GM12878 (cell line): ENCODE measurements around the gene TRABD2B. TPM values are rescaled to one million over a fixed set of nuclear protein-coding genes. Genes with fewer than 3 reads are reported as not detected.

Experiments used
- ATAC-seq: fragments of 200-7000 bp; cut with Tn5 transposase; 3 replicates; pipeline ENCODE4 v1.9.1; 2020; ENCODE audit warnings: mild to moderate bottlenecking, moderate library complexity
- BruUV-seq: library from RNA; stranded (reverse); fragments of 400-500 nt; replicated peaks from 2 replicates; lab custom pipeline; 2021; lab: Mats Ljungman, UMichigan
- CTCF ChIA-PET: fragments of 300-600 bp; sonication (Branson Sonifier 250); formaldehyde crosslinking; extraction: SDS; loops from one replicate; lab custom pipeline; 2021; ENCODE audit warnings: inconsistent platforms; lab: Yijun Ruan, JAX
- POLR2A ChIA-PET: fragments of 350-600 bp; formaldehyde crosslinking; extraction: SDS; loops from one replicate; lab custom pipeline; 2021; ENCODE audit warnings: inconsistent platforms; lab: Charles Lee
- RAD21 ChIA-PET: fragments of 300-600 bp; sonication (Branson Sonifier 250); formaldehyde crosslinking; loops from one replicate; lab custom pipeline; 2023; ENCODE audit warnings: antibody characterized with exemption; ENCODE audit not compliant: unreplicated experiment; lab: Charles Lee
- SMC1A ChIA-PET: fragments of 300-600 bp; sonication (Branson Sonifier 250); formaldehyde crosslinking; loops from one replicate; lab custom pipeline; 2023; ENCODE audit not compliant: unreplicated experiment, uncharacterized antibody; lab: Charles Lee
- DNase-seq: peaks from one replicate; pipeline ENCODE4 v3.0.0-alpha.2; 2011; ENCODE audit warnings: low read depth, low spot score
- FAIRE-seq: peaks from 3 replicates; lab custom pipeline; 2011; peaks lifted over from hg19 to GRCh38; lab: Jason Lieb, UNC
- H2AFZ ChIP-seq: 2 replicates; pipeline ENCODE4 v1.6.0; 2011; ENCODE audit warnings: low read depth, low read length, control low read depth; ENCODE audit not compliant: control insufficient read depth
- H3K27ac ChIP-seq: 2 replicates; pipeline ENCODE4 v1.5.1; 2011; ENCODE audit warnings: control low read depth; ENCODE audit not compliant: control insufficient read depth, insufficient read depth
- H3K27me3 ChIP-seq, 2 experiments: replicated peaks in 1 of 2; 2 replicates each; pipeline versions ENCODE4 v1.6.0 to v1.6.1; 2011; ENCODE audit warnings: low read length in 1 of 2; ENCODE audit not compliant: control insufficient read depth in 2 of 2, insufficient read depth in 2 of 2
- H3K36me3 ChIP-seq, 2 experiments: 2 replicates each; pipeline ENCODE4 v1.5.1; 2011; ENCODE audit warnings: low read length in 1 of 2; ENCODE audit not compliant: control insufficient read depth in 2 of 2, insufficient read depth in 2 of 2
- H3K4me1 ChIP-seq: 2 replicates; pipeline ENCODE4 v1.6.1; 2011; ENCODE audit warnings: mild to moderate bottlenecking, low read length, moderate library complexity, mixed read lengths; ENCODE audit not compliant: control insufficient read depth, insufficient read depth
- H3K4me2 ChIP-seq: 2 replicates; pipeline ENCODE4 v1.6.0; 2011; ENCODE audit warnings: control low read depth; ENCODE audit not compliant: control insufficient read depth, insufficient read depth
- H3K4me3 ChIP-seq: fragments of 200-600 bp; sonication (generic); 2 replicates; pipeline ENCODE4 v1.5.1; 2016
- H3K79me2 ChIP-seq: 2 replicates; pipeline ENCODE4 v1.6.0; 2011; ENCODE audit warnings: low read length; ENCODE audit not compliant: control insufficient read depth, insufficient read depth
- H3K9ac ChIP-seq: 2 replicates; pipeline ENCODE4 v1.8.0; 2011; ENCODE audit warnings: low read length, control low read depth, mixed read lengths; ENCODE audit not compliant: control insufficient read depth, insufficient read depth
- H3K9me3 ChIP-seq: replicated peaks from 3 replicates; pipeline ENCODE4 v1.5.1; 2011; ENCODE audit warnings: mild to moderate bottlenecking, low read length; ENCODE audit not compliant: control insufficient read depth, insufficient read depth
- H4K20me1 ChIP-seq: 2 replicates; pipeline ENCODE4 v1.6.0; 2011; ENCODE audit not compliant: control insufficient read depth, insufficient read depth
- BCL3 ChIP-seq: IDR thresholded peaks from 2 replicates; pipeline ENCODE4 v1.6.1; 2011; ENCODE audit warnings: borderline replicate concordance, low read depth, mild to moderate bottlenecking, moderate library complexity, low read length; ENCODE audit not compliant: insufficient read depth, poor library complexity, severe bottlenecking
- CBX5 ChIP-seq: sonication (generic); IDR thresholded peaks from 2 replicates; pipeline ENCODE4 v1.6.1; 2016; ENCODE audit warnings: low read depth, moderate library complexity, mild to moderate bottlenecking, inconsistent platforms
- CREB1 ChIP-seq: IDR thresholded peaks from 2 replicates; pipeline ENCODE4 v1.6.1; 2012; ENCODE audit warnings: low read depth, mild to moderate bottlenecking, inconsistent platforms
- ETV6 ChIP-seq, 2 experiments: fragments of 450-650 bp in 1 of 2; IDR thresholded peaks in 1 of 2; conservative IDR thresholded peaks in 1 of 2; 2 replicates each; pipeline ENCODE4 v1.6.1; 2014; ENCODE audit warnings: antibody characterized with exemption in 1 of 2, borderline replicate concordance in 1 of 2, low read depth in 1 of 2, mild to moderate bottlenecking in 1 of 2, moderate library complexity in 1 of 2
- FOXM1 ChIP-seq: IDR thresholded peaks from 2 replicates; pipeline ENCODE4 v1.6.1; 2012; ENCODE audit warnings: low read depth, mild to moderate bottlenecking, inconsistent platforms, low read length, moderate library complexity
- IRF4 ChIP-seq: IDR thresholded peaks from 2 replicates; pipeline ENCODE4 v1.6.1; 2011; ENCODE audit warnings: low read depth, low read length
- LARP7 ChIP-seq: fragments of 450-650 bp; IDR thresholded peaks from 2 replicates; pipeline ENCODE4 v1.6.1; 2017; ENCODE audit warnings: mild to moderate bottlenecking
- MYB ChIP-seq: fragments of 150-350 bp; IDR thresholded peaks from 2 replicates; pipeline ENCODE4 v1.6.1; 2014; ENCODE audit warnings: mild to moderate bottlenecking, low read depth, low read length, borderline replicate concordance
- NFXL1 ChIP-seq: fragments of 450-650 bp; IDR thresholded peaks from 2 replicates; pipeline ENCODE4 v1.6.1; 2017; ENCODE audit warnings: antibody characterized with exemption, mild to moderate bottlenecking, borderline replicate concordance
- PAX5 ChIP-seq: IDR thresholded peaks from 2 replicates; pipeline ENCODE4 v1.6.1; 2011; ENCODE audit warnings: low read depth, low read length, borderline replicate concordance
- RELA ChIP-seq: fragments of 450-650 bp; IDR thresholded peaks from 2 replicates; pipeline ENCODE4 v1.8.0; 2014; ENCODE audit warnings: borderline replicate concordance; ENCODE audit not compliant: partially characterized antibody
- SPI1 ChIP-seq: IDR thresholded peaks from 2 replicates; pipeline ENCODE4 v1.6.1; 2011; ENCODE audit warnings: low read depth, mild to moderate bottlenecking, low read length, moderate library complexity, borderline replicate concordance; ENCODE audit not compliant: insufficient read depth
- TCF7 ChIP-seq: IDR thresholded peaks from 2 replicates; pipeline ENCODE4 v1.6.1; 2014; ENCODE audit warnings: antibody characterized with exemption, borderline replicate concordance
- ZNF217 ChIP-seq: fragments of 450-650 bp; IDR thresholded peaks from 2 replicates; pipeline ENCODE4 v1.6.1; 2017; ENCODE audit warnings: antibody characterized with exemption, mild to moderate bottlenecking
- WGBS: methylation state at CpG from one replicate; pipeline ENCODE4 v1.1.6; 2016; ENCODE audit warnings: low lambda C conversion rate; ENCODE audit not compliant: insufficient replicate concordance, insufficient coverage; ENCODE audit errors: missing lambda C conversion rate; 5-methylcytosine and 5-hydroxymethylcytosine counted together
- in situ Hi-C: fragments of 300-500 bp; cut with MboI; formaldehyde crosslinking; loops from 9 replicates; pipeline ENCODE4 v1.14.3; 2018; ENCODE audit warnings: mixed read lengths
- intact Hi-C: fragments of 100-400 bp; cut with micrococcal nuclease; formaldehyde crosslinking; loops from one replicate; pipeline ENCODE4 v1.14.2; 2022; ENCODE audit not compliant: unreplicated experiment
- polyA plus RNA-seq, 11 experiments: library from polyadenylated mRNA; depleted of rRNA in 4 of 11; unstranded in 6 of 11; stranded (reverse) in 5 of 11; fragments of >200 nt; fragmentation: Nextera tagmentation in 4 of 11; fragmentation: Illumina TruSeq in 1 of 11; extraction: Ambion mirVana in 4 of 11; extraction: Trizol in 1 of 11; gene quantifications; 1 replicate in 1 of 11; 2 replicates in 10 of 11; pipeline versions ENCODE4 v1.2.1 to v1.2.3, GENCODE V29; 2011 to 2016; ENCODE audit warnings: inconsistent platforms in 2 of 11, missing spikeins in 2 of 11, low read depth in 1 of 11
- total RNA-seq, 4 experiments: library from RNA; depleted of rRNA in 3 of 4; stranded (reverse); fragments of >200 nt in 3 of 4; fragmentation: Illumina TruSeq in 1 of 4; extraction: Trizol in 1 of 4; gene quantifications; 2 replicates each; pipeline versions ENCODE4 v1.2.1 to v1.2.3, GENCODE V29; 2013 to 2021
- TF ChIP-seq, protein P1 (sequence below): IDR thresholded peaks from 2 replicates; pipeline ENCODE4 v1.6.1; 2012; ENCODE audit warnings: low read depth, low read length, improper control_type of control experiment
- TF ChIP-seq, protein P2 (sequence below): fragments of 450-650 bp; IDR thresholded peaks from 2 replicates; pipeline ENCODE4 v1.6.1; 2014; ENCODE audit warnings: mild to moderate bottlenecking

Gene TRABD2B
- total and polyA plus RNA-seq, 10 of the 15 experiments (the other 5 are each of a cell fraction or from before 2014, with no cell fraction given): not detected

DNA sequence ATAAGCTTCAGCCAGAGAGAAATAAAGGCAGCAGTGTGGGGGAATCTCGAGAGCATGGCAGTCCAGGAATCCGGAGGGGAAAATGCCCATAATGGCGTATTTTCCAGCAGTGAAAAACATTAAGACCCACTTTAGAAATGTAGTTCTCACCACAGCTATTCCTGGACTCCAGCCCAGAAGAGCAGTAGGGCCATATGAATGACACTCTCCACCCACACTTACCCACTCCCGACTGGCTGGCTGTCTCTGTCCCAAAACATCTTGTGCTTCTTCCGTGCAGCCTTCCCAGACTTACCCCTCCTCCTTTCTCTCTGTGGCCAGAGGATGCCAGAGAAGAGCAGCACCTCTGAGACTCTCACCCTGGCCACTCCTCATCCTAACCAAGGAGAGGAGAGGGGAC, 56.4 kb downstream of the TRABD2B start:
- TF ChIP-seq FOXM1: no peak
- no peak for TF ChIP-seq ETV6 (conservative IDR thresholded peaks at IDR 0.05 in 1 of 2, IDR thresholded peaks at IDR 0.05 in 1 of 2; ENCODE audit: borderline replicate concordance in 1 of 2, low read depth in 1 of 2)
- TF ChIP-seq SPI1: no peak
- ChIA-PET RAD21 (no interaction called here), SMC1A (no interaction called here), CTCF (no interaction called here), POLR2A (no interaction called here)
- Histone ChIP-seq H3K36me3 (no peaks in the 10 kb centered on the region), H3K27ac (no peak overlapping the region), H4K20me1 (no peaks in the 10 kb centered on the region), H2AFZ (no peak overlapping the region), H3K9me3 (no peaks in the 10 kb centered on the region), H3K4me3 (no peak overlapping the region), H3K27me3 (no peaks in the 10 kb centered on the region; a peak in 2 of 4 replicates), H3K4me1 (no peaks in the 10 kb centered on the region), H3K79me2 (no peaks in the 10 kb centered on the region), H3K9ac (no peak overlapping the region), H3K4me2 (no peak overlapping the region)
- no TSS peak for BruUV-seq
- 11% methylated on average over 5 of the region's 5 CpGs for WGBS
- in situ Hi-C loops: no loop called here
- ATAC-seq (no peak), DNase-seq (no peak), FAIRE-seq (no peak)
- intact Hi-C loops: no loop called here

- Histone ChIP-seq H3K4me3 (no peak overlapping the region), H3K4me2 (no peak overlapping the region), H3K36me3 (no peaks in the 10 kb centered on the region), H3K4me1 (no peaks in the 10 kb centered on the region), H3K9ac (no peak overlapping the region), H3K79me2 (no peaks in the 10 kb centered on the region), H4K20me1 (no peaks in the 10 kb centered on the region), H2AFZ (no peak overlapping the region), H3K27ac (no peak overlapping the region), H3K27me3 (no peaks in the 10 kb centered on the region; a peak in 2 of 4 replicates), H3K9me3 (no peaks in the 10 kb centered on the region)
- SMC1A ChIA-PET: no interaction called here
- WGBS: 35% methylated on average over 8 of the region's 8 CpGs
- intact Hi-C loops (no loop called here), in situ Hi-C loops (no loop called here)
- no TSS peak for BruUV-seq
- FAIRE-seq (no peak), ATAC-seq (no peak), DNase-seq (no peak)
- CTCF ChIA-PET: no interaction called here
- RAD21 ChIA-PET: no interaction called here
- POLR2A ChIA-PET: no interaction called here
- TF ChIP-seq IRF4 (no peak), RELA (no peak), CREB1 (no peak), LARP7 (no peak), MYB (no peak), TCF7 (no peak), CBX5 (no peak), ZNF217 (no peak), NFXL1 (no peak), PAX5 (no peak), BCL3 (no peak)
- TF ChIP-seq, protein P1, sequence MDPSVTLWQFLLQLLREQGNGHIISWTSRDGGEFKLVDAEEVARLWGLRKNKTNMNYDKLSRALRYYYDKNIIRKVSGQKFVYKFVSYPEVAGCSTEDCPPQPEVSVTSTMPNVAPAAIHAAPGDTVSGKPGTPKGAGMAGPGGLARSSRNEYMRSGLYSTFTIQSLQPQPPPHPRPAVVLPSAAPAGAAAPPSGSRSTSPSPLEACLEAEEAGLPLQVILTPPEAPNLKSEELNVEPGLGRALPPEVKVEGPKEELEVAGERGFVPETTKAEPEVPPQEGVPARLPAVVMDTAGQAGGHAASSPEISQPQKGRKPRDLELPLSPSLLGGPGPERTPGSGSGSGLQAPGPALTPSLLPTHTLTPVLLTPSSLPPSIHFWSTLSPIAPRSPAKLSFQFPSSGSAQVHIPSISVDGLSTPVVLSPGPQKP: no peak
- TF ChIP-seq, protein P2, sequence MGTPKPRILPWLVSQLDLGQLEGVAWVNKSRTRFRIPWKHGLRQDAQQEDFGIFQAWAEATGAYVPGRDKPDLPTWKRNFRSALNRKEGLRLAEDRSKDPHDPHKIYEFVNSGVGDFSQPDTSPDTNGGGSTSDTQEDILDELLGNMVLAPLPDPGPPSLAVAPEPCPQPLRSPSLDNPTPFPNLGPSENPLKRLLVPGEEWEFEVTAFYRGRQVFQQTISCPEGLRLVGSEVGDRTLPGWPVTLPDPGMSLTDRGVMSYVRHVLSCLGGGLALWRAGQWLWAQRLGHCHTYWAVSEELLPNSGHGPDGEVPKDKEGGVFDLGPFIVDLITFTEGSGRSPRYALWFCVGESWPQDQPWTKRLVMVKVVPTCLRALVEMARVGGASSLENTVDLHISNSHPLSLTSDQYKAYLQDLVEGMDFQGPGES: no peak
Observed at GRCh38 chr1:47940326-47940725, 56.9 kb downstream of the TRABD2B start.
